Activated T-cell treated with anti-CD3 and anti-CD28 coated beads, Interleukin-2, amount 50 U/mL, for 24 hours (primary cell): Measurements from ENCODE around the gene STAT1.
"Not testable (repeated sequence)": the region's sequence is repeated elsewhere in the genome, so short reads cannot be mapped to it uniquely, and the experiment has no call there.

Experiments used
- DNase-seq: peaks from one replicate; pipeline ENCODE4 v3.0.0-alpha.2; 2020
- H3K27ac Mint-ChIP-seq: 2 replicates; pipeline ENCODE4 v1.8.0; 2020; ENCODE audit warnings: mild to moderate bottlenecking, mixed read lengths
- H3K27me3 Mint-ChIP-seq: 2 replicates; pipeline ENCODE4 v1.8.0; 2020; ENCODE audit warnings: mixed read lengths
- H3K36me3 Mint-ChIP-seq: 2 replicates; pipeline ENCODE4 v1.8.0; 2020; ENCODE audit warnings: low read depth, mixed read lengths
- H3K4me1 Mint-ChIP-seq: 2 replicates; pipeline ENCODE4 v1.8.0; 2020; ENCODE audit warnings: low read depth, mixed read lengths
- H3K4me3 Mint-ChIP-seq: 2 replicates; pipeline ENCODE4 v1.8.0; 2020; ENCODE audit warnings: mild to moderate bottlenecking, moderate library complexity, mixed read lengths
- H3K9me3 Mint-ChIP-seq: 2 replicates; pipeline ENCODE4 v1.8.0; 2020; ENCODE audit warnings: mixed read lengths

The STAT1 gene

DNA sequence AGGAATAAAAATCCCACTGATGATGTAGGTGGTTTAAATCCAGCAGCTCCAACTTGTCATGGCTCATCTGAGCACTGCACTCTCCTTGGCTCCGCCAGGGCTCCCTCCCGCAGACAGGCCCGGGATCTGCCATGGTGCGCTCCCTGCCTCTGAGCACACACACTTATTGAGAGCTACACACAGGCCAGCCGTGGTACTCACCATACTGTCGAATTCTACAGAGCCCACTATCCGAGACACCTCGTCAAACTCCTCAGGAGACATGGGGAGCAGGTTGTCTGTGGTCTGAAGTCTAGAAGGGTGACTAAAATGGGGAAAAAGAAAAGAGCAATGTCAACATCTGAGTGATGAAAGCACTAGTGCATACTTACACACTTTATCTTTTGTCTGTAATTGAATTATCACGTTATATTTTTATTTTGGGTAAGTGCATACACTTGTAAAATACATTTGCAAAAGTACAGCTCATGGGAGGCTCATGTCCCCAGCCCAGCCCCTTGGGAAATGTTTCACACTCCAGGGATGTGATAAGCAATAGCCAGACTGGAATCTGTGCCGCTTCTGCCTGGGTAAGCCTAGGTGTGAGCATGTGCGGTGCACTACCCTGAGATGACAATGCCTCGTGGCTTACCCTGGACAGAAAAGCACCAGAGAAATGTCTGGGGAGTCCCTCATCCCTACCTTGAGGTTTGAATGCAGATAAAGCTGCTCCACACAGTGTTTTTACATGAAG lies 39.2 kb downstream of the STAT1 start:
- DNase-seq, result no peak
- Mint-ChIP-seq H3K36me3 (peaks cover 98% of the 10 kb centered on the region), H3K27ac (peak overlapping the region; percentile 87), H3K27me3 (no peaks in the 10 kb centered on the region), H3K9me3 (no peaks in the 10 kb centered on the region), H3K4me3 (no peak overlapping the region), H3K4me1 (peaks cover 58% of the 10 kb centered on the region)

GRCh38 chr2:190973726-190974628 lies 40.0 kb downstream of the STAT1 start:
- H3K27me3 Mint-ChIP-seq, result no peaks in the 10 kb centered on the region
- peak overlapping the region; percentile 77 for H3K27ac Mint-ChIP-seq
- H3K4me3 Mint-ChIP-seq, result no peak overlapping the region
- peaks cover 98% of the 10 kb centered on the region for H3K36me3 Mint-ChIP-seq
- DNase-seq, result no peak
- no peaks in the 10 kb centered on the region for H3K9me3 Mint-ChIP-seq
- peaks cover 57% of the 10 kb centered on the region for H3K4me1 Mint-ChIP-seq

- Mint-ChIP-seq H3K4me3 (no peak overlapping the region), H3K9me3 (no peaks in the 10 kb centered on the region), H3K36me3 (peaks cover 97% of the 10 kb centered on the region), H3K4me1 (peaks cover 52% of the 10 kb centered on the region), H3K27ac (peak overlapping the region; percentile 65), H3K27me3 (no peaks in the 10 kb centered on the region)
- DNase-seq, result no peak
Observed at GRCh38 chr2:190973262-190973661, 40.7 kb downstream of the STAT1 start.

GRCh38 chr2:190972846-190973245 lies 41.1 kb downstream of the STAT1 start:
- DNase-seq, result no peak
- Mint-ChIP-seq H3K27ac (peak overlapping the region; percentile 65), H3K9me3 (no peaks in the 10 kb centered on the region), H3K36me3 (peaks cover 97% of the 10 kb centered on the region), H3K4me3 (no peak overlapping the region), H3K4me1 (peaks cover 52% of the 10 kb centered on the region), H3K27me3 (no peaks in the 10 kb centered on the region)

- Mint-ChIP-seq H3K27ac (peak overlapping the region; percentile 86), H3K4me3 (no peak overlapping the region), H3K4me1 (peaks cover 50% of the 10 kb centered on the region), H3K36me3 (peaks cover 97% of the 10 kb centered on the region), H3K27me3 (no peaks in the 10 kb centered on the region), H3K9me3 (no peaks in the 10 kb centered on the region)
- DNase-seq, result no peak
Observed at GRCh38 chr2:190972213-190972612, 41.8 kb downstream of the STAT1 start.

DNA sequence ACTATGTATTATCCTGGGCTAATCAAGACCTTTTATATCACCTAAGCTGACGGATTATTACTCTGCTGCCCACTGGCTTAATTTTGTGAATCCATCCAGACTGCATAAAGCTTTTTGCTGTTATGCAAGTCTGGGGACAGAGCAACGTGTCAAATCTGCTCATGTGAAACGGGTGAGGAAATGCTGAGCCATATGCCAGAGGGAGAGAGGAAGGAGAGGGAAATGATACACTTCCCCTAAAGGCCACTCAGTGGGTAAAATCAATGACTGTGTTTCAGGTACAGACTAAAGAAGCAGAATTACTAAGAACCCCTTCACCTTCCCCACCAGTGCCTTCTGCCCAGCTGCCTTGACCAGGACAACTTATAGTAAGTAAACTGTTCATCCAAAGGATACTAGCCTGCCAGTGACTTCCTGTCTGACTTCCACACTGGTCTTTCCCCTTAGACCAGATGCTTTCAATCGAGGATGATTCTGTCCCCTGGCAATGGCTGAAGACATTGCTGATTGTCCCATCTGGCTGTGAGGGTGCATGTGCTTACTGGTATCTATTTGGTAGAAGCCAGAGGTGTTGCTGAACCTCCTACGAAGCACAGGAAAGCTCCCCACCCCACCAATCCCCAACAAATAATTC lies 43.0 kb downstream of the STAT1 start:
- Mint-ChIP-seq H3K9me3 (no peaks in the 10 kb centered on the region), H3K27ac (peak overlapping the region; percentile 86), H3K27me3 (no peaks in the 10 kb centered on the region), H3K4me3 (no peak overlapping the region), H3K4me1 (peaks cover 46% of the 10 kb centered on the region), H3K36me3 (peaks cover 95% of the 10 kb centered on the region)
- no peak for DNase-seq

- no peaks in the 10 kb centered on the region for H3K9me3 Mint-ChIP-seq
- no peak for DNase-seq
- H3K4me3 Mint-ChIP-seq, result no peak overlapping the region
Observed at GRCh38 chr2:190970160-190970559, 43.8 kb downstream of the STAT1 start.

GRCh38 chr2:190968522-190968921 lies 45.4 kb downstream of the STAT1 start:
- Mint-ChIP-seq H3K36me3 (peaks cover 95% of the 10 kb centered on the region), H3K27ac (peak overlapping the region; percentile 78), H3K4me3 (no peak overlapping the region), H3K27me3 (no peaks in the 10 kb centered on the region), H3K9me3 (no peaks in the 10 kb centered on the region), H3K4me1 (peaks cover 48% of the 10 kb centered on the region)
- no peak for DNase-seq

More at GRCh38 chr2:190970160-190970559, 43.8 kb downstream of the STAT1 start:
- Mint-ChIP-seq H3K4me1 (peaks cover 43% of the 10 kb centered on the region), H3K27me3 (no peaks in the 10 kb centered on the region), H3K36me3 (peaks cover 95% of the 10 kb centered on the region), H3K27ac (peak overlapping the region; percentile 86)

- no peak overlapping the region for H3K4me3 Mint-ChIP-seq
Observed at GRCh38 chr2:190965580-190966222, 48.3 kb downstream of the STAT1 start.

DNA sequence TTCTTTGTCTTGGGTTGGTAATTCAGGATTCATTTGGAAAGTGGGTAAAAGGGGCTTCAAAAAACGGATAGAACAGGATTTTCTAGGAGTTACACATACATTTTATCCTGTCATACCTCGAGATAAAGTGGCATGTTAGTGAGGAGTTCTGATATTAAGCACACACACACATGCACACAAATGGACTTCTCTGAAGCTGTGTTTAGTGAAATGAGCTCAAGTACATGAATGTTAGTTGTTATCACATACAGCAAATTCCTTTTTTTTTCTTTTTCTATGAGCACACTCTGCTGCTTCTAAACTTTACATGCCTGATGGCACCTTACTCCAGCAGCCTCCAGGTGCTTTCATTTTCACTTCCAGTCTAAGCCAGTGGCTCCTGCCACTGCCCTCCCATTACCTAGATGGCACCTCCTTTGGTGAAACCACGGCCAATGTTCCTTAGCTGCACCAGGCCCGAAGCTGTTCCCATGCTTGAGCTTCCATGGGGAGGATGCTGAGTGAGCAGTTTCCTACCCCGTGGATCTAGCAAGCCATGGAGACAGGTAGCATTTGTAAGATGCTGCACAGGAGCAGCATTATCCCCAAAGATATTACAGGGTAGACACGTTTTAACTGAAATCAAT lies 49.7 kb downstream of the STAT1 start:
- H3K27me3 Mint-ChIP-seq, result no peaks in the 10 kb centered on the region

More at GRCh38 chr2:190965580-190966222, 48.3 kb downstream of the STAT1 start:
- Mint-ChIP-seq H3K27me3 (no peaks in the 10 kb centered on the region), H3K4me1 (peaks cover 49% of the 10 kb centered on the region), H3K27ac (peak overlapping the region; percentile 63), H3K9me3 (no peaks in the 10 kb centered on the region), H3K36me3 (peaks cover 96% of the 10 kb centered on the region)
- DNase-seq, result no peak

DNA sequence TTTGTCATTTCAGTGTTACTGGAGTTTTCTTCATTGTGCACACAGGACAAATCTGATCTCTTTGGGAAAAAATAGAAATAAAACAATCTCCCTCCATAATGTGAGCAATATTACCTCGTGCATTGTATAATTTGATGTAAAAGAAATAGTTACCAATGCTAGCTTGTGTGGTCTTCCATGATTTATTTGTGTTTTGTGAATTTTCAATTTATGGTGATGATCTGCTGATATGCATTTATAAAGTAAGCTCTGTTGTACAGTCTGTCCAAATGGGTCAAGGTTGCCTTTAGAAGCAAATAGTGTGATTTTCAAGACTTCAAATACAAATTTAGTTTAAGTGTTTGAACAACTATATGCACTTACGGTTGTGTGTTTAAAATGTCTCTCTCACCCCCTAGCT lies 50.9 kb downstream of the STAT1 start:
- Mint-ChIP-seq H3K9me3 (no peaks in the 10 kb centered on the region), H3K27me3 (no peaks in the 10 kb centered on the region), H3K36me3 (peaks cover 88% of the 10 kb centered on the region), H3K27ac (peak overlapping the region; percentile 47), H3K4me3 (no peak overlapping the region), H3K4me1 (peaks cover 41% of the 10 kb centered on the region)
- no peak for DNase-seq

More for the DNA sequence above, 49.7 kb downstream of the STAT1 start:
- H3K9me3 Mint-ChIP-seq, result no peaks in the 10 kb centered on the region
- no peak overlapping the region for H3K4me3 Mint-ChIP-seq
- H3K36me3 Mint-ChIP-seq, result peaks cover 90% of the 10 kb centered on the region
- no peak for DNase-seq
- peaks cover 41% of the 10 kb centered on the region for H3K4me1 Mint-ChIP-seq
- peak overlapping the region; percentile 87 for H3K27ac Mint-ChIP-seq

GRCh38 chr2:190961918-190962487 lies 52.0 kb downstream of the STAT1 start:
- Mint-ChIP-seq H3K27ac (peak overlapping the region; percentile 65), H3K9me3 (peaks cover under 1% of the 10 kb centered on the region), H3K4me1 (peaks cover 35% of the 10 kb centered on the region), H3K36me3 (peaks cover 88% of the 10 kb centered on the region), H3K4me3 (no peak overlapping the region), H3K27me3 (no peaks in the 10 kb centered on the region)
- DNase-seq, result no peak

- Mint-ChIP-seq H3K4me1 (peaks cover 32% of the 10 kb centered on the region), H3K36me3 (peaks cover 90% of the 10 kb centered on the region), H3K27ac (peak overlapping the region; percentile 51)
- not testable (repeated sequence) for H3K27me3 Mint-ChIP-seq, DNase-seq, H3K4me3 Mint-ChIP-seq, H3K9me3 Mint-ChIP-seq
Observed at GRCh38 chr2:190961117-190961516, 52.9 kb downstream of the STAT1 start.
